SK-N-SH (cell line): Measurements from ENCODE around the gene POLR3E. TPM values are rescaled to one million over a fixed set of nuclear protein-coding genes. Genes with fewer than 3 reads are reported as not detected.

Experiments
- CTCF ChIA-PET: fragments of 300-600, 350-600 bp; formaldehyde crosslinking; extraction: SDS; loops from one replicate; lab custom pipeline; 2021; lab: Yijun Ruan, JAX
- POLR2A ChIA-PET: fragments of 350-600 bp; sonication (Branson Sonifier 250); formaldehyde crosslinking; extraction: SDS; loops from one replicate; lab custom pipeline; 2020; ENCODE audit warnings: antibody characterized with exemption, inconsistent platforms; lab: Yijun Ruan, JAX
- DNase-seq: peaks from one replicate; pipeline ENCODE4 v3.0.0; 2012
- H2AFZ ChIP-seq: fragments of 200-600 bp; sonication (generic); 2 replicates; pipeline ENCODE4 v1.8.1; 2016; ENCODE audit warnings: antibody characterized with exemption, mild to moderate bottlenecking, low read depth
- H3F3A ChIP-seq: fragments of 200-600 bp; sonication (generic); replicated peaks from 2 replicates; pipeline ENCODE3; 2016; ENCODE audit warnings: antibody characterized with exemption, mild to moderate bottlenecking; ENCODE audit not compliant: insufficient read depth
- H3K27ac ChIP-seq, 2 experiments: fragments of 200-500 bp in 1 of 2; fragments of 200-600 bp in 1 of 2; sonication (Bioruptor generic) in 1 of 2; sonication (generic), shearing (Covaris generic) in 1 of 2; 2 replicates each; pipeline versions ENCODE4 v1.5.1 to v1.6.1; 2014 to 2016; ENCODE audit warnings: low read depth in 2 of 2, inconsistent platforms in 1 of 2, low read length in 1 of 2, mild to moderate bottlenecking in 1 of 2, mixed read lengths in 1 of 2
- H3K27me3 ChIP-seq: fragments of 200-600 bp; sonication (generic), shearing (Covaris generic); 2 replicates; pipeline ENCODE4 v1.6.1; 2016; ENCODE audit warnings: mixed run types; ENCODE audit not compliant: insufficient read depth
- H3K36me3 ChIP-seq, 2 experiments: fragments of 200-500 bp in 1 of 2; fragments of 200-600 bp in 1 of 2; sonication (Bioruptor generic) in 1 of 2; sonication (generic) in 1 of 2; replicated peaks in 1 of 2; 2 replicates each; pipeline versions ENCODE3 to v1.5.1; 2014 to 2016; ENCODE audit warnings: low read length in 1 of 2, mild to moderate bottlenecking in 1 of 2; ENCODE audit not compliant: insufficient read depth in 2 of 2, control insufficient read depth in 1 of 2
- H3K4me1 ChIP-seq, 2 experiments: fragments of 200-500 bp in 1 of 2; fragments of 200-600 bp in 1 of 2; sonication (Bioruptor generic) in 1 of 2; sonication (generic), shearing (Covaris generic) in 1 of 2; 2 replicates each; pipeline versions ENCODE4 v1.5.1 to v1.6.1; 2014 to 2016; ENCODE audit warnings: low read depth in 1 of 2, low read length in 1 of 2, mixed run types in 1 of 2; ENCODE audit not compliant: insufficient read depth in 2 of 2, control insufficient read depth in 1 of 2
- H3K4me2 ChIP-seq: fragments of 200-600 bp; sonication (generic), shearing (Covaris generic); 2 replicates; pipeline ENCODE4 v1.6.1; 2017; ENCODE audit warnings: mixed run types
- H3K4me3 ChIP-seq, 2 experiments: fragments of 200-500 bp in 1 of 2; fragments of 200-600 bp in 1 of 2; sonication (Bioruptor generic) in 1 of 2; sonication (generic), shearing (Covaris generic) in 1 of 2; 2 replicates each; pipeline versions ENCODE4 v1.5.1 to v1.8.1; 2014 to 2016; ENCODE audit warnings: low read depth in 2 of 2, inconsistent platforms in 1 of 2, low read length in 1 of 2, mild to moderate bottlenecking in 1 of 2, mixed read lengths in 1 of 2, moderate library complexity in 1 of 2
- H3K79me2 ChIP-seq: fragments of 200-600 bp; sonication (generic); 2 replicates; pipeline ENCODE4 v1.8.1; 2017; ENCODE audit warnings: mild to moderate bottlenecking; ENCODE audit not compliant: insufficient read depth
- H3K9ac ChIP-seq: fragments of 200-600 bp; sonication (generic); 2 replicates; pipeline ENCODE4 v1.6.1; 2017; ENCODE audit warnings: mixed run types
- H3K9me2 ChIP-seq: fragments of 200-600 bp; sonication (generic); 2 replicates; pipeline ENCODE4 v1.6.1; 2017; ENCODE audit warnings: mixed run types
- H3K9me3 ChIP-seq: fragments of 200-600 bp; sonication (generic); 2 replicates; pipeline ENCODE4 v1.6.1; 2017; ENCODE audit warnings: mixed run types, mild to moderate bottlenecking, moderate library complexity
- H4K20me1 ChIP-seq: fragments of 200-600 bp; sonication (generic); 2 replicates; pipeline ENCODE4 v1.6.1; 2017; ENCODE audit warnings: mild to moderate bottlenecking, mixed run types; ENCODE audit not compliant: insufficient read depth
- CTCF ChIP-seq: fragments of 200-600 bp; sonication (generic); IDR thresholded peaks from 2 replicates; pipeline ENCODE4 v1.6.1; 2017; ENCODE audit warnings: antibody characterized with exemption, mild to moderate bottlenecking, moderate library complexity
- FOXM1 ChIP-seq: IDR thresholded peaks from 2 replicates; pipeline ENCODE4 v1.4.0; 2012; ENCODE audit warnings: low read depth, mild to moderate bottlenecking
- GATA2 ChIP-seq: sonication (generic); formaldehyde crosslinking; IDR thresholded peaks from 2 replicates; pipeline ENCODE4 v1.5.0; 2020; ENCODE audit warnings: mild to moderate bottlenecking, missing genetic modification reagents
- MAX ChIP-seq: IDR thresholded peaks from 2 replicates; pipeline ENCODE4 v1.4.0; 2012; ENCODE audit warnings: low read depth
- MXI1 ChIP-seq: IDR thresholded peaks from 2 replicates; pipeline ENCODE4 v1.6.1; 2012; ENCODE audit warnings: mild to moderate bottlenecking, low read depth, low read length, improper control_type of control experiment
- NFIC ChIP-seq: IDR thresholded peaks from 2 replicates; pipeline ENCODE4 v1.4.0; 2012; ENCODE audit warnings: borderline replicate concordance
- PBX3 ChIP-seq: IDR thresholded peaks from 2 replicates; pipeline ENCODE4; 2012
- RAD21 ChIP-seq: IDR thresholded peaks from 2 replicates; pipeline ENCODE4 v1.6.1; 2012; ENCODE audit warnings: mild to moderate bottlenecking, low read length
- REST ChIP-seq: IDR thresholded peaks from 2 replicates; pipeline ENCODE4 v1.6.1; 2012; ENCODE audit warnings: mild to moderate bottlenecking, low read depth, low read length, moderate library complexity
- SMC3 ChIP-seq: IDR thresholded peaks from 2 replicates; pipeline ENCODE4 v1.6.1; 2012; ENCODE audit warnings: low read depth, low read length, improper control_type of control experiment
- TCF12 ChIP-seq: IDR thresholded peaks from 2 replicates; pipeline ENCODE4 v1.4.0; 2012
- ZBTB33 ChIP-seq: IDR thresholded peaks from 2 replicates; pipeline ENCODE4 v1.4.0; 2012; ENCODE audit warnings: low read depth, borderline replicate concordance
- WGBS: methylation state at CpG from one replicate; pipeline ENCODE4 v1.1.6; 2017; ENCODE audit warnings: low lambda C conversion rate; 5-methylcytosine and 5-hydroxymethylcytosine counted together
- polyA plus RNA-seq, 3 experiments: library from polyadenylated mRNA; depleted of rRNA; stranded (reverse); fragments of >200 nt; gene quantifications; 2 replicates each; pipeline ENCODE4 v1.2.3, GENCODE V29; 2012

POLR3E gene
- polyA plus RNA-seq, 1 of the 3 experiments (the other 2 are of a cell fraction): 59.6 TPM

- Histone ChIP-seq H3K9me2 (no peaks in the 10 kb centered on the region), H3K4me3 (no peak overlapping the region), H3K27ac (no peak overlapping the region), H3F3A (no peaks in the 10 kb centered on the region), H3K4me2 (no peak overlapping the region), H4K20me1 (0 out of 2 replicates have a peak, but pooled peaks cover 5% of the 10 kb centered on the region), H3K9me3 (no peaks in the 10 kb centered on the region), H3K9ac (no peak overlapping the region), H3K27me3 (no peaks in the 10 kb centered on the region)
- ChIA-PET CTCF (interaction anchor here (0.8 to 4.3 kb wide), 8 partner anchors 10 to 1162 kb away, joined by 3 to 24 read pairs (median 4); partner anchors contain the start of genes EEF2K and LDAF1), POLR2A (no interaction called here)
- 87% methylated on average over 18 of the region's 18 CpGs for WGBS
- TF ChIP-seq MXI1 (no peak), CTCF (peak; percentile 66), RAD21 (peak; percentile 22; the same call in 1 of the 2 replicates), REST (no peak)
- TF ChIP-seq, all 33 proteins: peak for 2
- Histone ChIP-seq H3K4me1 (peaks cover 0 to 3% of the 10 kb centered on the region in 2 experiments; a peak in 1 of 4 replicates), H3K79me2 (no peaks in the 10 kb centered on the region; the same call in 1 of the 2 replicates), H2AFZ (no peak overlapping the region), H3K36me3 (peaks cover 9 to 50% of the 10 kb centered on the region in 2 experiments)
- peak; percentile 54 for DNase-seq
Observed at GRCh38 chr16:22318690-22319358, 21.6 kb downstream of the POLR3E start.

- Histone ChIP-seq H3K4me1 (peaks cover 0 to 3% of the 10 kb centered on the region in 2 experiments; a peak in 1 of 4 replicates), H3K9me3 (no peaks in the 10 kb centered on the region), H3K27ac (no peak overlapping the region), H3K36me3 (peaks cover 7 to 58% of the 10 kb centered on the region in 2 experiments), H2AFZ (no peak overlapping the region), H3K4me3 (peak overlapping the region in 1 of 2 experiments; percentile 14; a peak in 1 of 4 replicates), H3F3A (no peaks in the 10 kb centered on the region), H3K9ac (no peak overlapping the region), H4K20me1 (0 out of 2 replicates have a peak, but pooled peaks cover 5% of the 10 kb centered on the region), H3K27me3 (no peaks in the 10 kb centered on the region), H3K4me2 (no peak overlapping the region), H3K79me2 (no peaks in the 10 kb centered on the region; the same call in 1 of the 2 replicates), H3K9me2 (no peaks in the 10 kb centered on the region)
- WGBS: 67% methylated on average over 13 of the region's 13 CpGs
- ChIA-PET CTCF (interaction anchor here (0.6 to 4.3 kb wide), 30 partner anchors 10 to 1474 kb away, joined by 3 to 34 read pairs (median 4); partner anchors contain the start of genes LDAF1 and POLR3E), POLR2A (no interaction called here)
- no peak for DNase-seq
- no peak for TF ChIP-seq GATA2 (CRISPR knock-in tag)
- no peak for TF ChIP-seq ZBTB33
- no peak for TF ChIP-seq MAX
- TF ChIP-seq CTCF: no peak
- TF ChIP-seq PBX3: no peak
- no peak for TF ChIP-seq NFIC
- TF ChIP-seq TCF12: no peak
- TF ChIP-seq SMC3: no peak
- TF ChIP-seq FOXM1: no peak
Observed at GRCh38 chr16:22320572-22321339, 23.5 kb downstream of the POLR3E start.
